GM04504 (cell line): ENCODE data around the gene RADIL.

ENCODE experiments used
- DNase-seq: peaks from one replicate; pipeline ENCODE4 v3.0.0-alpha.2; 2012; ENCODE audit warnings: low read depth

RADIL gene

GRCh38 chr7:4831723-4832495, 51.6 kb downstream of the RADIL start:
- DNase-seq: no peak

- peak; percentile 22 for DNase-seq
Measured at GRCh38 chr7:4830176-4830575, 53.3 kb downstream of the RADIL start.

DNA sequence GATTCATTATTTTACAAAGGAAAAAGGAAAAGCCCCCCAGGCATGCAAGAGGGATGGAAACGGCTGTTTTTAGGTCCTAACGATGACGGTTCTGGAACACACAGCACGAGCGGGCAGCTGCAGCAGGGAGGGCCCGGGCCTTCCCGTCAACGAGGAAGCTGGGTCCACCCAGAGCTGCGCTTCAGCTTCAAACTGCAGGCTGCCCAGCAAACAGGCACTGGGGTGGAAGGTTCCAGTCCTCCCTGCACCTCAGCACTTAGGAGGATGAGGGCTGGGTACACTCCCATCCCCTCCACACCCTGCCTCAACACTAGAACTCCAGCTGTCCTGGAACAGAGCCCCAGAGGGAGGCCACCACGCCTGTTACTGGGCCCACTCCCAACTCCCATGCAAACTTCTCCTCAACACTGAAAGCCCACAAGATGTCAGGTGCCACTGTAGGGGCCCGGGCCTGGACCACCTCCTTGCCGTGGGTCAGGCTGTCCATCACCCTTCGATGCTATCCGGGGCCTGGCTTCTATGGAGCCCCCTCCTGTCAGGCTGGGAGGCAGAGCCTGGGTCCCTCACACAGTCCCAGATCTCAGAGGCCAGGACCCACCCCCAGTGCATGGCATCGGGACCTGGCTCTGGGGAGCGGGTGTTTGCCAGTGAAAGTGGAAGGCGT, 54.7 kb downstream of the RADIL start:
- no peak for DNase-seq

GRCh38 chr7:4825081-4825480, 58.4 kb downstream of the RADIL start:
- DNase-seq: no peak

- no peak for DNase-seq
Measured at GRCh38 chr7:4824120-4824775, 59.3 kb downstream of the RADIL start.

DNA sequence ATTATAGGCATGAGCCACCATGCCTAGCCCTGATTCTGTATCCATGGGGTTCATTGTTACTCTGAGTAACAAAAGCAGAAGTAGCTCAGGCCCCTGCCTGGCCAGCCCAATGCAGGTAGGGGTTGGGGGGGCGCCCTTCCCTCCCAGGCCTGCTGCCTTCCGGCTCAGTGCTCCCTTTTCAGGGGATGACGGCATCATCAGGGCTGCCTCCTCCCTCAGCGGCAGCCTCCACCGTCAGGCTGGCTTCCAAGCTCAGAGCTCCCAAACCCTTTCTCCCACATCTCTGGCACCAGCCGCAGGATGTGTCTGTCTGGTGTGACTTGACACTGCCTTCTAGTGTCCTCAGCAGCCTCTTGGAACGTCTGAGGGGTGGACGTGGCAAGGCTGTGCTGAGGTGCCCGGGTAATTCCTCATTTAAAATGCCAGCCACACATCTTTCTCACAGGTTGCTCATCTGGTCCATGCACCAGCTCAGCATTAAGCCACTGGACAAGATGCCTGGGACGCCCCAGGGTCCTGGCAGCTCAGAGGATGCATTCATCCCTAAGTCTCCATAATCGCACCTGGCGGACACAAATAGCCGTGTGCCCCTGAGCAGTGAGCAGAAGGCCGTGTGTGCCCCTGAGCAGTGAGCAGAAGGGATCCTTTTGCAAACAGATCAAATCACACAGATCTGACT, 59.9 kb downstream of the RADIL start:
- no peak for DNase-seq

DNA sequence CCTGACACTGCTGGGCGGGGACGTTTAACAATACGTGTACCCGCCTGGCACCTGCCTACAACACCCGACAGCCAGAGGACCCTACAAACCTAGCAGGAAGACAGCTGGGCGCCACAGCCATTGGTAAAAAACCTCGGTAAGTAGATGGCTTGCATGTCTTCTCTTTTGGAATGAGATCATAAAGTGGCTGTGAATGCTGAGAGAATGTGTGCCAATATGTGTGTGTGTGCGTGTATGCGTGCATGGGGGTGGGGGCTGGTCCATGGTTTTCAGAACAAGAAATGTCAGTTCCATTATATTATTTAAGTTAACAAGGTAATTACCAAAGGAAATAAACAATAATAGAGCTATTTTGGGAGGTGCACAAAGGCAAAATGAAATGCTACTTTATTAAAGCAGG, 60.8 kb downstream of the RADIL start:
- no peak for DNase-seq

- no peak for DNase-seq
Measured at GRCh38 chr7:4820967-4821471, 62.5 kb downstream of the RADIL start.

GRCh38 chr7:4820405-4820966, 63.0 kb downstream of the RADIL start:
- DNase-seq: no peak

DNA sequence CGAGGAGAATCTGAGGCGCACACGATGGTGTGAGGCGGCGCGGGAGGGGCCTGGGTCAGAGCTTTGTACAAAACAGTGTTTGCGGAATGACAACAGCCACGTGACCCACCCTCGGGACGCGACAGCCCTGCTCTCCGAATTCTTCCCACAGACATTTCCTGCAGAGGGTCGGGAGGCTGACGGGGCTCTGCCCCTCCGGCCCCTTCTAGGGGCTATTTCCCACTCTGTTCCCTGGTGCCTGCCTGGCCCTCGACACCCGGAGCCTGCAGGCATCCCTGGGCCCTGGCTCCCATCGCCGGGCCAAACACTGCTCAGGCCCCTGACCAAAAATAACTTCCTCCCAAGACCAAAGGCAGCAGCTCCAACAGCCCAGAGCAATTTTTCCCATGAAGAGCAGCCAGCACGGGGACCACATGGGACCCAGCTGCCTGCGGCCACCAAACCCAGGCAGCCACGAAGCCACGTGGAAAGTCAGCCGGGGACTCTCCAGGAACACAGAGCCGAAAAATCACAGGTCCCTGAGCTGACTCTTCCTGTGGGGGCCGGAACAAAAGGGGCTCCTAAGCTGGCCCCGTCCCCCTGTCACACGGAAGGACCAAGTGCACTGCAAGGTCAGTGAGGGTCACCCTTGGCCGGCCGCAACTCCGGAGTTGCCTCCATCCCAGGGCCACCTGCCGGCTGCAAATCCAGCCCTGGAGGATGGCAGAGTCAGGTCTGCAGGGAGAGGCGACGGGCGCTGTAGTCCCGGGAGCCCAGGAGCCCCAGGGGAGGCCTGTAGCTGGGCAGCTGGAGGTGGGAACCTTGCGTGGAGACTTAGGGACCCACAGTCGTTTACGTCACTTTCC, 63.7 kb downstream of the RADIL start:
- DNase-seq: no peak

GRCh38 chr7:4818000-4818794, 65.3 kb downstream of the RADIL start:
- no peak for DNase-seq

- DNase-seq: no peak
Measured at GRCh38 chr7:4817178-4817901, 66.2 kb downstream of the RADIL start.

DNA sequence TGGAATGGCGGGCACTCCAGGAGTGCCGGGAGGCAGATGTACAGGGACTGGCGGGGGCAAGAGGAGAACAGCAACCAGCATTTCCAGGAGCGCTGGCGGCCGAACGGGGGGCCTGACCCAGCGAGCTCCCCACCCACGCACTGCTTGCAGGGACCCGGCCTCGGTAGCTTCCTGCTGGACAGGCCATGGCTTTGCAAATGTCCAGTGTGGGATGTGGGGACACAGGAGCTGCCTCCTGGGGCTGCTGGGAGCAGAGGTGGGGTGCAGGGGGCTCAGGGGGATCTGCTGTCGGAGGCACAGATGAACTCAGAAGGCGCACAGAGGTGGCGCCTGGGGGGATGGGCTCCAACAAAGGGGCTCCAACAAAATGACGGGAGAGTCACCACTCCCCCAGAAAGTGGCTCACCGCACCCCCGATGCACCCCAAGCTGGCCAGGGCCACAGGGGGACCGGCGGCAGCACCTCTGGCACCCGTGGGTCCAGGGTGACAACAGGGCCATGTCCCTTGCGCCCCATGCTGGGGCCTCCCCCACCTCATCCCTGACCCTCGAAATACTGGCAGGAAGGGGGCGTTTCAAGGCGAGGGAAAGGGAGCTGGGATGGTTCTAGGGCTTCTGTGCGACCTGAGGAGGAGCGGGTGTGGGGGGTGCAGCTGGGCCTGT, 67.0 kb downstream of the RADIL start:
- DNase-seq: no peak

DNA sequence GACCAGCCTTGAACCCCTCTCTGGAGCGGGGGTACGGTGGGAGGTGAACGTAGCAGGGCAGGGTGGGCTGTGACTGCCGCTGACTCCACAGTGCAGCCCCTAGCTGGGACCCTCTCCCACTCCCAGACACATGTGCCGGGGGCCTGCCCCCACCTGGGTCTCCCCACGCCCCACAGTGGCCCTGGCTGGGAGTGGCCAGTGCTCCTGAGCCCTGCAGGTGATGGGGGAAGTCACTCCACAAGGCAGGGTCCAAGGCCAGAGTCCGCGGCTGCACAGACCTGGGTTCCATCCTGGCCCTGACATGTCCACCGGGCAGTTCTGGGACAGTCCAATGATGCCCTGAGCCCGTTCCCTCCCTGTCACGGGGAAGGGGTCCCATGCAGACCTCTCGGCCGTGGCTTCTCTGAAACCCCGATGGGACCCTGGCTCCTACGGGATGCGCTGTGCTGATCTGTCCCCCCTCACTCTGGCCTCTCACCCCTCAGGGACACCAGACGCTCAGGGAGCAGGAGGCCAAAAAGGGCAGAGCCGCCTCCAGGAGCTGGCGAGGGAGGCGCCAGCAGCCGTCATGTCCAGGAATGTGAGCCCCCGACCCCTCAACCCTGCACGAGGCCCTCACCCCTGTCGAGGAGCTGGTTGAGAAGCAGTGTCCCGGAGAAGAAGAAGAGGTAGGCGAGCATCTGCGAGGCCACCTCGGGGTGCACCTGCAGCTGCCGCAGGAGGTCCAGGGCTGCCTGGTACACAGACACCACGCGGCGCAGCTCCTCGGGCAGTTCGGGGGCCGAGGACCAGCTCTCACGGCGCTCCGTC, 67.7 kb downstream of the RADIL start:
- DNase-seq: no peak

GRCh38 chr7:4815121-4815520, 68.4 kb downstream of the RADIL start:
- no peak for DNase-seq

GRCh38 chr7:4814433-4814832, 69.1 kb downstream of the RADIL start:
- DNase-seq: no peak

- DNase-seq: no peak
Measured at GRCh38 chr7:4809666-4810065, 73.8 kb downstream of the RADIL start.

GRCh38 chr7:4809091-4809591, 74.4 kb downstream of the RADIL start:
- no peak for DNase-seq
